SH-SY5Y (cell line): ENCODE measurements around the gene FBN1.

Experiments
- GATA2 ChIP-seq: IDR thresholded peaks from 2 replicates; pipeline ENCODE4 v1.6.1; 2011; ENCODE audit warnings: mild to moderate bottlenecking, low read depth, low read length
- GATA3 ChIP-seq: IDR thresholded peaks from 2 replicates; pipeline ENCODE4 v1.6.1; 2011; ENCODE audit warnings: low read depth, mild to moderate bottlenecking, low read length, moderate library complexity

DNA sequence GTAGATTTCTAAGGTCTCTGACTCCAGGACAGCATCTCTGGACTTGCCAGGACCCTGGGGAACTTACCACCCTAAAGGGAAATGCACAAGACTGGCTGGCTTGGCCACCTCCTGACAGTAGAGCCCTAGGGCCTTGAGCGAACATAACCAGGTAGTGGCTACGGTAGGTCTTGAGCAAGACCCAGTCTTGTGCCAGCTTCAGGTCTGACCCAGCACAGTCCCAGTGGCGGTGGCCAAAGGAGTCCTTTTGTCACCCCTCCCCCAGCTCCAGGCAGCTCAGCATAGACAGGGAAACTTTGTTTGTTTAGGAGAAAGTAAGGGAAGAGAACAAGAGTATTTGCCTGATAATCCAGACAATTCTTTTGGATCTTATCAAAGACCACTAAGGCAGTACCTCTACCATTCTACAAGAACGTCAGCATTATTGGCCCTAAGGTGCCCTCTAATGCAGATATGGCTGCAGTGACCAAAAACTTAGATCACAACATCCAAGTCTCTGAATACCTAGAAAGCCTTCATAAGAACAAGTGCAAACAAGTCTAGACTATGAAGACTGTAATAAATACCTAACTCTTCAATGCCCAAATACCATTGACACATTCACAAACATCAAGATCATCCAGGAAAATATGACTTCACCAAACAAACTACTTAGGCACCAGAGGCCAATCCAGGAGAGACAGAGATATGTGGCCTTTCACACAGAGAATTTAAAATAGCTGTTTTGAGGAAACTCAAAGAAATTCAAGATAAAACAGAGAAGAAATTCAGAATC, 38.7 kb upstream of the FBN1 start:
- TF ChIP-seq GATA2, result no peak
- TF ChIP-seq GATA3, result no peak
